Stimulated activated CD4-positive, alpha-beta T cell treated with anti-CD3 and anti-CD28 coated beads, Interleukin-15, amount 100 ng/mL, for 24 hours (primary cell): ENCODE data around the gene RDH16.
"Not testable (repeated sequence)": the region's sequence is repeated elsewhere in the genome, so short reads cannot be mapped to it uniquely, and the experiment has no call there.

Experiments
- DNase-seq: peaks from one replicate; pipeline ENCODE4 v3.0.0-alpha.2; 2020

RDH16 gene

DNA sequence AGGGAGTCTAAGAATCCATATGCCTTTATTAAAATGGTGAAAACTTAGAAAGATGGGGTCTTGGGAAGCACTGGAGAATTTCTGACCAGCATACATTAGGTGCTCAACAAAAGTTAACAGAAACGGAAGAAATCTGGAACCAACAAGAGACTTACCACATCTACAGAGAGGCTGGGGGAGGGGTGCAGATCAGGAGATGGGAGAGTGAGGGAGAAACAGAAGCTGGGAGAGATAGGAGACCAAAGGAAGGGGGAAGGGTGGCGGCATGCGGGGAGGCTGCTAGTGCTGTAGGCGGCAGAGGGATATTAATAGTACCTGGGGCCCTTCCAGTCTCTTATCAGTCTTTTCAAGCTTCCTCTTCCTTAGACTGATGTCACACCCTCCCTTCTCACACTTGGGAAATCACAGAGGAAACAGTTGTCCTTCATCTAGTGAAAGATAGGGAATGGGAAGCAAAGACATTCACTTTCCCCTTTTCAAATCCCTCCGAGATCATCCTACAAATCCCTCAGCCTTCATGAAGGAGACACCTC, 30.9 kb upstream of the RDH16 start:
- DNase-seq = no peak

DNA sequence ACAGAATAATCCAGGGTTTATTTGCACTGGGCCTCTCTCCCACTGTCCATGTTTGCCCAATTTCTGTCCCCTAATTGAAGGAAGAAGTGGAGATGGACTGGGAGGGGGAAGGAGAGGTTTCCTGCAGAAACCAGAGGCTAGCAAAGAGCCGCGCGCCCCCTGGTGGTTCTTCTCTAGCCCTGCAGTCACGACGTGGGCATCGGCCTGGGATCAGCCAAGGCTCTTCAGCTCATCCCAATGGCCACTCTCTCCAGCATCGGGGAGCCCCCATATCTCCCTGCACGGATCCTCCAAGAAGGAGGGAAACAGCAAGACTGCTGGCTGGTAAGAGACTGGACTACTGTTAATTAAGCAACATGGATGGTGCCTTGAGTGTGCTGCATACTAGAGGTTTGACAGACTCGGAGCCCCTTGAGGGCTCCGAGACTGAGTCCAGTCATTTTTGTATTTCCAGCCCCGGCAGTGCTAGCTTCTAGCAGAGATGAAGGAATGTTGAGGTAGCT, 30.2 kb upstream of the RDH16 start:
- DNase-seq = peak; percentile 83

DNA sequence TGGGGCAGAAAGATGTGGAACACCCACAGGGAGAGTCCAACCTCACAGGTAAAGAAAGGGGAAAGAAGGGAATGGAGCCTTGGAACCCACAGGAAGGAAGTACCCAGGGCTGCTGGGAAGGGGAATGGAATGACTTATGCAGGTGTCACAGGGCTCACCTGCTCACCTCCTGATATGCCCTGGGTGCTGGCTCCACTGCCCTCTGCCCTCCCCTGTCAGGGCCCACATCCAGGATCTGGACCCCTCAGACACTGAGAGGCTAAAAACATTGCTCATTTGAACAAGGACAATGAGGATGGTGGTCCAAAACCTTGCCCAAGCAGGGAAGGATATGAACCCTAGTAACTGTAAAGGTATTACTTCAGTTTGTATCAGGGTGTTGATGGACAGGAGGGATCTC, 29.6 kb upstream of the RDH16 start:
- DNase-seq = no peak

GRCh38 chr12:56985714-56986113, 28.3 kb upstream of the RDH16 start:
- DNase-seq = not testable (repeated sequence)

DNA sequence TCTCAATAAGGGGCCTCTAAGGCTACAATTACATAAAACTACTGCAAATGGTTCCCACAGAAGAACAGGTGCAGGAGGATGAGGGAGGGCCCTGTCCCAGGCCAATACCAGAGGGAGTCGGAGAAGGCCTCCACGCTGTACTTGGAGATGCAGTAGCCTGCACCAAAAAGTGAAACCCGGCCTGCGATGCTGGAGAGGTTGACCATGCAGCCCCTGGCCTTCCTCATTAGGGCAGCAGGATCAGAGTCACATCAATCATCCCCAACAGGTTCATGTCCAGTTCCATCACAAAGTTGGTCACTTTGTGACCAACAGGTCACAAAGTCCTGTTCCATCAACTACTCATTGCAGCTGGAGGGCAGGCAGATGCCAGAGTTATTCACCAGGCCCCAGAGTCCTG, 26.0 kb upstream of the RDH16 start:
- DNase-seq = no peak

GRCh38 chr12:56982578-56983236, 25.3 kb upstream of the RDH16 start:
- DNase-seq = not testable (repeated sequence)

DNA sequence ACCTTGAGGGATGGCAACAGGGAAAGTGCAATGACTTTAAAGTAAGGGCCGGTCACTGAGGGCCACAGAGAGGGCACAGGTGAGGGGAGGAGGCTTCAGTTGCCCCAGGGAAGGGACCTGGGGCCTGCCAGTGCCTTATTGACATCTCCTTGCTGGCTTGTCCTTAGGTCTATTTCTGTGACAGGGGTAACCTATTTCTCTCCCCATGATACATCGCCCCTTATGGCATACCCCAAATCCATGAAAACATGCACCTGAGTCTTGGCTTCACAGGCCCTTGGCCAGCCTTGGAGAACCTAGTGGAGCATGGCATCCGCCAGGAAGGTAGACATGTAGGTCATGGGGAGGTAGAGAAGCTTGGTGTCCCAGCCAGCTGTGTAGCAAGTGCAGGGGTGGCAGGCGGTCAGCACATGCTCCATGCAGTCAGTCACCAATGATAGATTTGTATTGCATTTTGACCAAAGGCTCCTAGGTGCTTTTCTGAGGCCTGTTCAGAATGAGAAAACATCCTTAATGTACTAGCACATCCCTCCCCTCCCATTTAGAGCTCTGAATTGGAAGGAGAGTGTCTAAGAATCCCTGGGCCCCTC, 23.6 kb upstream of the RDH16 start:
- DNase-seq = no peak

DNA sequence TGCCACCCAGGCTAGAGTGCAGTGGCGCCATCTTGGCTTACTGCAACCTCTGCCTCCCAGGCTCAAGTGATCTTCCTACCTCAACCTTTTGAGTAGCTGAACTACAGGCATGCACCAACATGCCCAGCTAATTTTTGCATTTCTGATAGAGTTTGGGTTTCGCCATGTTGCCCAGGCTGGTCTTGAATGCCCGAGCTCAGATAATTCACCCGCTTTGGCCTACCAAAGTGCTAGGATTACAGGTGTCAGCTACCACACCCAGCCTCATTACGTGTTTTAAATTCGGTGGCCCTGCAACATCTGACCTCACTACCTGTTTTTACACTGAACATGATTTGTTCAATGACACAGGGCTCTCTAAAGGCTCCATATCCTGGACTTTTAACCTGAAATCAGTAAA, 22.9 kb upstream of the RDH16 start:
- DNase-seq = no peak

- no peak for DNase-seq
These were observed 22.2 kb upstream of the RDH16 start for GRCh38 chr12:56979628-56980027.

GRCh38 chr12:56978397-56979138, 21.2 kb upstream of the RDH16 start:
- DNase-seq = no peak

GRCh38 chr12:56977361-56977760, 20.0 kb upstream of the RDH16 start:
- not testable (repeated sequence) for DNase-seq

- DNase-seq = not testable (repeated sequence)
These were observed 16.8 kb upstream of the RDH16 start for GRCh38 chr12:56974224-56974623.

DNA sequence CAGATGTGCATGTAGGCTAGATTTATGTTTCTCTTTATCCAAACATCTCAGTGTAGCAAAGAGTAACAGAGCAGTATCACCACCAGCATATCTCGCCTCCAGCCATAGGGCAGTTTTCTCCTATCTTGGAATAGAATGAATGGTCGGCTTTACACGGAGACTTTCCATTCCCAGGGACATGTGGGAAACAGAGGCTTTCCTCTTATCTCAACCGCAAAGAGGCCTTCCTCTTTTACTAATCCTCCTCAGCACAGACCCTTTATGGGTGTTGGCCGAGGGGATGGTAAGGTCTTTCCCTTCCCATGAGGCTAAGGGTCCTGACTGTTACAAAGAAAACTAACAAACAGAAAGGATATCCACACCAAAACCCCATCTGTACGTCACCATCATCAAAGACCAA, 11.5 kb upstream of the RDH16 start:
- DNase-seq = not testable (repeated sequence)

DNA sequence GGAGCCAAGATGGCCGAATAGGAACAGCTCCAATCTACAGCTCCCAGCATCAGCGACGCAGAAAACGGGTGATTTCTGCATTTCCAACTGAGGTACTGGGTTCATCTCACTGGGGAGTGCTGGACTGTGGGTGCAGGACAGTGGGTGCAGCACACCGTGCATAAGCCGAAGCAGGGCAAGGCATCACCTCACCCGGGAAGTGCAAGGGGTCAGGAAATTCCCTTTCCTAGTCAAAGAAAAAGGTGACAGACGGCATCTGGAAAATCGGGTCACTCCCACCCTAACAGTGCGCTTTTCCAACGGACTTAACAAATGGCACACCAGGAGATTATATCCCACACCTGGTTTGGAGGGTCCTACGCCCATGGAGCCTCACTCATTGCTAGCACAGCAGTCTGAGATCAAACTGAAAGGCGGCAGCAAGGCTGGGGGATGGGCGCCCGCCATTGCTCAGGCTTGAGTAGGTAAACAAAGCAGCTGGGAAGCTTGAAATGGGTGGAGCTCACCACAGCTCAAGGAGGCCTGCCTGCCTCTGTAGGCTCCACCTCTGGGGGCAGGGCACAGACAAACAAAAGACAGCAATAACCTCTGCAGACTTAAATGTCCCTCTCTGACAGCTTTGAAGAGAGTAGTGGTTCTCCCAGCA, 8.7 kb upstream of the RDH16 start:
- DNase-seq = not testable (repeated sequence)

GRCh38 chr12:56965124-56965523, 7.7 kb upstream of the RDH16 start:
- not testable (repeated sequence) for DNase-seq

DNA sequence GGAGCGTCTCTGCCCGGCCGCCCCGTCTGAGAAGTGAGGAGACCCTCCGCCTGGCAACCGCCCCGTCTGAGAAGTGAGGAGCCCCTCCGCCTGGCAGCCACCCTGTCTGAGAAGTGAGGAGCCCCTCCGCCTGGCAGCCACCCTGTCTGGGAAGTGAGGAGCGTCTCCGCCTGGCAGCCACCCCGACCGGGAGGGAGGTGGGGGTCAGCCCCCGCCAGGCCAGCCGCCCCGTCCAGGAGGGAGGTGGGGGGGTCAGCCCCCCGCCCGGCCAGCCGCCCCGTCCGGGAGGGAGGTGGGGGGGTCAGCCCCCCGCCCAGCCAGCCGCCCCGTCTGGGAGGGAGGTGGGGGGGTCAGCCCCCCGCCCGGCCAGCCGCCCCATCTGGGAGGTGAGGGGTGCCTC, 6.1 kb upstream of the RDH16 start:
- DNase-seq = not testable (repeated sequence)

- not testable (repeated sequence) for DNase-seq
These were observed 4.8 kb upstream of the RDH16 start for GRCh38 chr12:56962247-56962646.

GRCh38 chr12:56958422-56958821, 1.0 kb upstream of the RDH16 start:
- no peak for DNase-seq

- no peak for DNase-seq
These were observed 1.7 kb downstream of the RDH16 start for GRCh38 chr12:56955631-56956256.

DNA sequence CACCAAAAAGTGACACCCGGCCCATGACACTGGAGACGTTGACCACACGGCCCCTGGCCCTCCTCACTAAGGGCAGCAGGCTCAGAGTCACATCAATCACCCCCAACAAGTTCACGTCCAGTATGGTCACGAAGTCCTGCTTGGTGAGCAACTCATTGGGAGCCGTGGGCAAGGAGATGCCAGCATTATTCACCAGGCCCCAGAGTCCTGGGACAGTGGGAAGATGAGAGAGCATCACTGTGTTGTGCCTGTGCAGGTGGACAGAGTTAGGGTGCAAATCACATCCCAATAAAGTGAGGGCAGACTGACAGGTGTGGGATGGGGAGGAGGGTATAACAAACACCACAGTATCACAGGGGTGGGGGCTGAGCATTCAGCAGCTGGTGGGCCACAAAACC, 2.5 kb downstream of the RDH16 start:
- no peak for DNase-seq

DNA sequence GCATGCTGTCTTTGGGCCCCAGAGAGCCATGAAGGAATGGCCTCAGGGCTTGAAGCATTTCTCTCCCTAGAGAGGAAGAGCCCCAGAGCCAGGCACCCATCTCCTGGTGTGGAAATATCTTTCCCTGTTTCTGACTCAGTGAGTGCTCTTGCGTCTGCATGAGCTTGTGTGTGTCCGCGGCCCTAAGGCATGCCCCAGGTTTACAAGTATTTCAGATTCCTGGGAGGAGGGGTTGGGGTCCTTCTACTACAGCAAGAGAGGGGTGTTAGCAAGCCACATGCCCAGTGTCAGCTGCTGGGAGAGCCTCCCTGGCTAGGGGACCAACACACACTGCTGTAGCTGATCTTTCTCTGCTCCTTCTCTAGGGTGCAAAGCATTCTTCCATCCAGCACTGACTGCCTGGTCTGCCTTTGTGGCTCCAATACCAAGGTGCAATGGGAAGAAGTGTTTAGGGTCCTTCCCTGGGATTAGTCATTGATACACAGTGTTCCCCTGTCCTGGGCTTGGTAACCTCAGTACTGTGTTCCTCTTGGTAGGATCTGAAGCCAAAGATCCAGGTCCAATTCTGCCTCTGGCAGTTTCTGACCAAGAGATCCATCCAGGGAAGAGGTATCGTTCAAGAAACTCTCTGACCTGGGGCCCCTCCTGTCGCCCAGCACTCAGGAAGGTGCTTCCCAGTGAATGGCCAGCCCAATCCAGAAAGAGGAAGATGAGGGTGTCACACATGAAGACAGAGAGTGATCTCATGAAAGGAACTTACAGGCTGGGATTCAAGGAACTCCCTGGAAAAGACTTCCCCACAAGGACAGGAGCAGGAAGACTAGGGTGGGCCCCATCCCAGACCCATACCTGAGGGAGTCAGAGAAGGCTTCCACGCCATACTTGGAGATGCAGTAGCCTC, 3.1 kb downstream of the RDH16 start:
- DNase-seq = no peak

DNA sequence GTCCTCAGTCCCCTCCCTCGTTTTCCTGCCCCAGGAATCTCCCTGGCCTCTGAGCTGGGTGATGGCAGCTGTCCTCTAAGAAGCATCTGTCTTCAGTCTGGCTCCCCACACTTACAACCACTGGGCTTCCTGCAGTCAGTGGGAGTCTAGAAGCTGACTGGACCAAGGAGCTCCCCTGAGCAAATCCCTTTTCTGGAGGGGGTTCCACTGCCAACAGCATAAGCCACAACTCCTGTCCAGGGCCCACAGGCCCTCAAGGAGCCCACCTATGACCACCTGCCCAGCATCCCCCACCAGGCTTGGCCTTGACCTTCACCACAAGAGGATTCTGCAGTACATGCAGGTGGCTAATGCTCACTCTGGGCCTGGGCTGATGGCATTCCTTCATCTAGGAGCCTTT, 4.1 kb downstream of the RDH16 start:
- DNase-seq = no peak
